GM23338 (cell line): ENCODE data around the gene RAB11FIP3. TPM values are rescaled to one million over a fixed set of nuclear protein-coding genes. Genes with fewer than 3 reads are reported as not detected.

Source experiments
- ATAC-seq: fragments of 200-7000 bp; cut with Tn5 transposase; 3 replicates; pipeline ENCODE4 v1.9.1; 2020
- DNase-seq: peaks from one replicate; pipeline ENCODE4 v3.0.0-alpha.2; 2015; ENCODE audit warnings: low spot score
- H2AFZ ChIP-seq: fragments of 200-600 bp; sonication (generic); 2 replicates; pipeline ENCODE4 v1.8.0; 2016; ENCODE audit warnings: antibody characterized with exemption, mild to moderate bottlenecking, moderate library complexity
- H3F3A ChIP-seq: fragments of 200-600 bp; sonication (generic); replicated peaks from 2 replicates; pipeline ENCODE4 v1.8.0; 2017; ENCODE audit warnings: antibody characterized with exemption, mixed run types, low read depth
- H3K27ac ChIP-seq: fragments of 200-600 bp; sonication (generic); 2 replicates; pipeline ENCODE4 v1.6.1; 2016; ENCODE audit warnings: low read depth
- H3K27me3 ChIP-seq: fragments of 200-600 bp; sonication (generic); 2 replicates; pipeline ENCODE4 v1.8.0; 2016; ENCODE audit warnings: mild to moderate bottlenecking, mixed run types, moderate library complexity; ENCODE audit not compliant: insufficient read depth
- H3K36me3 ChIP-seq: fragments of 200-600 bp; sonication (generic); 2 replicates; pipeline ENCODE4 v1.8.0; 2016; ENCODE audit warnings: mild to moderate bottlenecking; ENCODE audit not compliant: insufficient read depth
- H3K4me1 ChIP-seq: fragments of 200-600 bp; sonication (generic); 2 replicates; pipeline ENCODE4 v1.8.0; 2016; ENCODE audit warnings: mild to moderate bottlenecking, moderate library complexity; ENCODE audit not compliant: insufficient read depth
- H3K4me2 ChIP-seq: fragments of 200-600 bp; sonication (generic); 2 replicates; pipeline ENCODE4 v1.7.1; 2017; ENCODE audit warnings: mixed run types
- H3K4me3 ChIP-seq: fragments of 200-600 bp; sonication (generic); 2 replicates; pipeline ENCODE4 v1.6.1; 2016; ENCODE audit warnings: mixed run types
- H3K79me2 ChIP-seq: fragments of 200-600 bp; sonication (generic); replicated peaks from 2 replicates; pipeline ENCODE4 v1.8.0; 2017; ENCODE audit warnings: mild to moderate bottlenecking; ENCODE audit not compliant: insufficient read depth
- H3K9me2 ChIP-seq: fragments of 200-600 bp; sonication (generic); 2 replicates; pipeline ENCODE4 v1.8.0; 2017; ENCODE audit not compliant: insufficient read depth
- H4K20me1 ChIP-seq: fragments of 200-600 bp; sonication (generic); replicated peaks from 2 replicates; pipeline ENCODE4 v1.8.0; 2017; ENCODE audit warnings: mild to moderate bottlenecking; ENCODE audit not compliant: insufficient read depth
- H3K27ac Mint-ChIP-seq: 2 replicates; pipeline ENCODE4 v1.8.0; 2020; ENCODE audit warnings: inconsistent platforms, mild to moderate bottlenecking, moderate library complexity, mixed read lengths
- H3K27me3 Mint-ChIP-seq: 3 replicates; pipeline ENCODE4 v1.8.0; 2022; ENCODE audit warnings: low read depth, mild to moderate bottlenecking, moderate library complexity, mixed read lengths, inconsistent platforms; ENCODE audit not compliant: insufficient read depth, poor library complexity
- H3K36me3 Mint-ChIP-seq: 3 replicates; pipeline ENCODE4 v1.8.0; 2021; ENCODE audit warnings: low read depth, mild to moderate bottlenecking, inconsistent platforms, moderate library complexity, mixed read lengths
- H3K4me1 Mint-ChIP-seq: 3 replicates; pipeline ENCODE4 v1.8.0; 2020; ENCODE audit warnings: mild to moderate bottlenecking, inconsistent platforms, mixed read lengths
- H3K4me3 Mint-ChIP-seq: 3 replicates; pipeline ENCODE4 v1.8.0; 2021; ENCODE audit warnings: moderate library complexity, mild to moderate bottlenecking, inconsistent platforms, mixed read lengths
- H3K9me3 Mint-ChIP-seq: 3 replicates; pipeline ENCODE4 v1.8.0; 2020; ENCODE audit warnings: moderate library complexity, mild to moderate bottlenecking, inconsistent platforms, mixed read lengths
- CREB1 ChIP-seq: fragments of 250-450 bp; sonication (Bioruptor Pico); IDR thresholded peaks from 2 replicates; pipeline ENCODE4 v1.5.0; 2020; ENCODE audit warnings: low read depth, mild to moderate bottlenecking, moderate library complexity
- EZH2 ChIP-seq: fragments of 200-600 bp; sonication (generic); IDR thresholded peaks from one replicate; pipeline ENCODE4 v1.8.0; 2017; ENCODE audit warnings: antibody characterized with exemption, mild to moderate bottlenecking, low read depth; ENCODE audit not compliant: unreplicated experiment
- EZH2phosphoT487 ChIP-seq: fragments of 200-600 bp; sonication (generic); IDR thresholded peaks from one replicate; pipeline ENCODE4 v1.8.1; 2018; ENCODE audit warnings: antibody characterized with exemption; ENCODE audit not compliant: unreplicated experiment
- POLR2AphosphoS5 ChIP-seq: IDR thresholded peaks from 2 replicates; pipeline ENCODE4 v1.6.1; 2016; ENCODE audit warnings: antibody characterized with exemption, low read depth
- REST ChIP-seq: IDR thresholded peaks from one replicate; pipeline ENCODE4 v1.6.1; 2018; ENCODE audit warnings: antibody characterized with exemption; ENCODE audit not compliant: unreplicated experiment
- ZNF114 ChIP-seq: fragments of 250-450 bp; sonication (Bioruptor Pico); IDR thresholded peaks from 2 replicates; pipeline ENCODE4 v1.5.0; 2020; ENCODE audit warnings: mild to moderate bottlenecking, moderate library complexity
- ZNF331 ChIP-seq: fragments of 250-450 bp; sonication (Bioruptor Pico); IDR thresholded peaks from 2 replicates; pipeline ENCODE4 v1.5.0; 2020; ENCODE audit warnings: low read depth, mild to moderate bottlenecking, moderate library complexity
- polyA plus RNA-seq: library from polyadenylated mRNA; unstranded; fragments of >200 nt; fragmentation: Nextera tagmentation; extraction: Ambion mirVana; gene quantifications from 2 replicates; pipeline ENCODE4 v1.2.1, GENCODE V29; 2016
- total RNA-seq: library from RNA; depleted of rRNA; stranded (reverse); fragments of >200 nt; shearing (Covaris generic); gene quantifications from 2 replicates; pipeline ENCODE4 v1.2.3, GENCODE V29; 2014
- TF ChIP-seq, protein P1 (sequence below), 2 experiments: fragments of 200-600 bp in 1 of 2; sonication (generic) in 1 of 2; conservative IDR thresholded peaks; 2 replicates each; pipeline versions ENCODE4 v1.5.1 to v1.6.1; 2016 to 2017; ENCODE audit warnings: antibody characterized with exemption in 2 of 2, low read depth in 2 of 2, mild to moderate bottlenecking in 2 of 2, moderate library complexity in 1 of 2

RAB11FIP3 gene
- total and polyA plus RNA-seq, 2 experiments from 2014 or later, result 3.2 to 29.2 TPM

DNA sequence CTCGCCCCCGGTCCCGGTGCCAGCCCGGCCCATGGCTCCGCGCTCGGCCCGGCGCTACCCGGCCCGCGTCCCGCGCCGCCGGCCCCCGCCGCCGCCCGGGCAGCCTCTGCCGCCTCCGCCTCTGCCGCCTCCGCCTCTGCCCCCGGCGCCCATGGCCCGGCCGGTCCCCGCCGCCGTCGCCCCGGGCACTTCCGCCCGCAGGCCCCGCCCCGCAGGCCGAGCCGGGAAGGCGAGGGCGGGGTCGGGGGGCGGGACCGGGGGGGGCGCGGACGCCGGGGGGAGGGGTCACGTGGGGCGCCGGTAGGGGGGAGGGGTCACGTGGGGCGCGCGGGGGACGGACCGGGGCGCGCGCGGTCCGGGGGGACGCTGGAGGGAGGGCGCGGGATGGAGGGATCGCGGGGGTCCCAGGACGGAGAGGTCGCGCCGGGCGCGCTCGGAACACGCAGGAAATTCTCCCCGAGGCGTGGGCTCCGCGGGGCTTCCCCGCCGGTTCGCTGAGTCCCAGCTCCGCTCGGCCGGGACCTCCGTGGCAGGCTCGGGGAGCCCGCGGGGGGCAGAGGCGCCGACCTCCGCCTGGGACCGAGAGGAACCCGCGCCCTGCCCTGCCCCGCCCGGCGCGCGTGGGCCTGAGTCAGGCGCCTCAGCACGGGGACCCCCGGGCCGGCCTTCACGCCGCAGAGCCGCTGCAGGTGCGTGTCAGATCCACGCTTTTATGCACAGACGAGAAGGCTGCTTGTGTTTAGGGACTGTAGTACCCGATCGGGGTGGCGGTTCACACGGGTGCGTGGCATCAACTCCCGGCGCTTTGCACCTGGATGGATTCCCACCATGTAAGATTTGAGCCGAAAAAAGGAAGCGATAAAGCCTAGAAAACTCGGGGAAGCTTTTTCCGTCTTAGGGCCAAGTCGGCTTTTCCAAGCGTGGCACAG, 43.4 kb upstream of the RAB11FIP3 start, which contains the start of gene PGAP6 (continued):
- TF ChIP-seq POLR2AphosphoS5, result peak; percentile 60
- no peak for TF ChIP-seq ZNF331
- no peak for TF ChIP-seq REST
- no peak for TF ChIP-seq ZNF114 (CRISPR knock-in tag)

DNA sequence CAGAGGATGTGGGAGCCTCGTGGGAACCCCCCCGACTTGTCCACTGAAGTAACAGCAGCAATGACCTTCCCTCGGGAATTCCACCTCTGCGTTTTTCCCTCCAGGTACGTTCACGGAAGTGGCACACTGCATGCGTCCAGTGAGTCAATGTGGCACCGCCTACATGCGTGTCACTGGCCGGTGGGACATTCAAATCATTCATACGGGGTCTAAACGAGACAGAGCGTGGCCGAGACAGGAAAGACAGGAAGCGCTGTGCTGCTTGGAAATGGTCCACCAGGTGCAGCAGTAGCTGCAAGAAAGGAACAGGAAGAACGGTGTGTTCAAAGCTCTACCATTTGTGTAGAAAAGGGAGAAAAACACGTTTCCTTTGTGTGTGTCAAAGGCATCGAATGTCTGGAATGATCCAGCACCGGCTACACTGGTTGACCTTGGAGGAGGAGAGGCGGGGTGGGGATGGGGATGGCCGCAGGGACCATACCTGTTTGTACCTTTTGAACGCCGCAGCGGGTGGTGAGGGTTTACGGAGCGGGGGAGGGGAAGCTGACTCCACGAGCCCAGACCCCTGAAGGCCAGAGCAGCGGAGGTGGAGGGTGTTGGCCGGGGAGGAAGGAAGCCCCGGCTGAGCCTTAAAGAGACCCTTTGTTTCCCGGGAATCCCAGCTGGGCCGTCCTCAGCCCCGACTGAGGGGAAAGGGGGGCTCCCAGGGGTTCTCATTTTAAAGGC, 42.0 kb upstream of the RAB11FIP3 start:
- Histone ChIP-seq H3K4me2 (peak overlapping the region; percentile 82), H3K79me2 (peaks cover 29% of the 10 kb centered on the region), H3K9me2 (no peaks in the 10 kb centered on the region), H3K27ac (peak overlapping the region; percentile 98), H3K27me3 (no peaks in the 10 kb centered on the region), H3K4me3 (peak overlapping the region; percentile 84), H2AFZ (no peak overlapping the region), H4K20me1 (peaks cover 5% of the 10 kb centered on the region), H3K4me1 (peaks cover 42% of the 10 kb centered on the region), H3F3A (peaks cover 39% of the 10 kb centered on the region), H3K36me3 (no peaks in the 10 kb centered on the region)
- H3K9me3 Mint-ChIP-seq, result no peaks in the 10 kb centered on the region; the same call in 2 of the 3 replicates
- peak overlapping the region; percentile 87 for H3K4me3 Mint-ChIP-seq
- peaks cover 41% of the 10 kb centered on the region for H3K27me3 Mint-ChIP-seq
- peak overlapping the region; percentile 93 for H3K27ac Mint-ChIP-seq
- DNase-seq, result peak; percentile 90
- peaks cover 45% of the 10 kb centered on the region for H3K4me1 Mint-ChIP-seq
- TF ChIP-seq POLR2AphosphoS5 (peak; percentile 44), EZH2phosphoT487 (no peak), EZH2 (no peak)
- ATAC-seq, result peak; percentile 44
- peaks cover 15% of the 10 kb centered on the region; the same call in 2 of the 3 replicates for H3K36me3 Mint-ChIP-seq

DNA sequence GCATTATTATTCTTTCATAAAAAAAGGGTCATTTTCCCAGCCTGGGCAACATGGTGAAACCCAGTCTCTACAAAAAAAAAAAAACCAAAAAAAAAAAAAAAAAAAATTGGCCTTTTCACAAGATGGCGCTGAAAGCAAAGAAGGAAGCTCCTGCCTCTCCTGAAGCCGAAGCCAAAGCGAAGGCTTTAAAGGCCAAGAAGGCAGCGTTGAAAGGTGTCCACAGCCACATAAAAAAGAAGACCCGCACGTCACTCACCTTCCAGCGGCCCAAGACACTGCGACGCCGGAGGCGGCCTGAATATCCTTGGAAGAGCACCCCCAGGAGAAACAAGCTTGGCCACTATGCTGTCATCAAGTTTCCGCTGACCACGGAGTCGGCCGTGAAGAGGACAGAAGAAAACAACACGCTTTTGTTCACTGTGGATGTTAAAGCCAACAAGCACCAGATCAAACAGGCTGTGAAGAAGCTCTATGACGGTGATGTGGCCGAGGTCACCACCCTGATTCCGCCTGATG, 38.8 kb upstream of the RAB11FIP3 start:
- no peaks in the 10 kb centered on the region for H3K36me3 ChIP-seq
- H2AFZ ChIP-seq, result no peak overlapping the region
- H3F3A ChIP-seq, result peaks cover 32% of the 10 kb centered on the region
- no peaks in the 10 kb centered on the region for H4K20me1 ChIP-seq
- peak overlapping the region; percentile 35; the same call in 1 of the 2 replicates for H3K4me2 ChIP-seq
- no peak overlapping the region for H3K4me3 Mint-ChIP-seq
- ATAC-seq (no peak), DNase-seq (no peak)
- peaks cover 9% of the 10 kb centered on the region; the same call in 1 of the 3 replicates for H3K36me3 Mint-ChIP-seq
- H3K4me1 ChIP-seq, result peaks cover 35% of the 10 kb centered on the region
- H3K27ac ChIP-seq, result no peak overlapping the region
- TF ChIP-seq, protein P1, sequence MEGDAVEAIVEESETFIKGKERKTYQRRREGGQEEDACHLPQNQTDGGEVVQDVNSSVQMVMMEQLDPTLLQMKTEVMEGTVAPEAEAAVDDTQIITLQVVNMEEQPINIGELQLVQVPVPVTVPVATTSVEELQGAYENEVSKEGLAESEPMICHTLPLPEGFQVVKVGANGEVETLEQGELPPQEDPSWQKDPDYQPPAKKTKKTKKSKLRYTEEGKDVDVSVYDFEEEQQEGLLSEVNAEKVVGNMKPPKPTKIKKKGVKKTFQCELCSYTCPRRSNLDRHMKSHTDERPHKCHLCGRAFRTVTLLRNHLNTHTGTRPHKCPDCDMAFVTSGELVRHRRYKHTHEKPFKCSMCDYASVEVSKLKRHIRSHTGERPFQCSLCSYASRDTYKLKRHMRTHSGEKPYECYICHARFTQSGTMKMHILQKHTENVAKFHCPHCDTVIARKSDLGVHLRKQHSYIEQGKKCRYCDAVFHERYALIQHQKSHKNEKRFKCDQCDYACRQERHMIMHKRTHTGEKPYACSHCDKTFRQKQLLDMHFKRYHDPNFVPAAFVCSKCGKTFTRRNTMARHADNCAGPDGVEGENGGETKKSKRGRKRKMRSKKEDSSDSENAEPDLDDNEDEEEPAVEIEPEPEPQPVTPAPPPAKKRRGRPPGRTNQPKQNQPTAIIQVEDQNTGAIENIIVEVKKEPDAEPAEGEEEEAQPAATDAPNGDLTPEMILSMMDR (conservative IDR thresholded peaks at IDR 0.05; ENCODE audit: low read depth in 2 of 2), result peak; percentile 21 to 42; a peak in 3 of 4 replicates
- no peak for TF ChIP-seq CREB1 (CRISPR knock-in tag)
- H3K9me3 Mint-ChIP-seq, result peaks cover 1% of the 10 kb centered on the region; the same call in 2 of the 3 replicates
- H3K79me2 ChIP-seq, result no peaks in the 10 kb centered on the region
- no peaks in the 10 kb centered on the region for H3K9me2 ChIP-seq
- no peak overlapping the region for H3K4me3 ChIP-seq
- peaks cover 43% of the 10 kb centered on the region for H3K27me3 Mint-ChIP-seq
- peaks cover 42% of the 10 kb centered on the region for H3K4me1 Mint-ChIP-seq
- H3K27me3 ChIP-seq, result no peaks in the 10 kb centered on the region
- H3K27ac Mint-ChIP-seq, result no peak overlapping the region; the same call in 1 of the 2 replicates
